ENCODE measurements around the gene NUDT21.

Gene NUDT21

GRCh38 chr16:56424791-56425438 lies 26.2 kb downstream of the NUDT21 start:
- peak; percentile 55 for DNase-seq (ENCODE audit: extremely low read depth, insufficient read length)
- H3K36me3 ChIP-seq (ENCODE audit: control insufficient read depth, insufficient read depth, low read length): 0 out of 2 replicates have a peak, but pooled peaks cover 2% of the 10 kb centered on the region
- peak overlapping the region; percentile 91 for H3K4me3 ChIP-seq (replicated peaks; ENCODE audit: low read depth, low read length)
- no peaks in the 10 kb centered on the region for H3K27me3 ChIP-seq (replicated peaks; ENCODE audit: control insufficient read depth, insufficient read depth, low read length)
- TF ChIP-seq CTCF (IDR thresholded peaks at IDR 0.05; ENCODE audit: insufficient read depth, low read length, poor library complexity, severe bottlenecking): no peak

- no peak for DNase-seq (ENCODE audit: extremely low read depth, insufficient read length)
- H3K27me3 ChIP-seq (replicated peaks; ENCODE audit: control insufficient read depth, insufficient read depth, low read length): no peaks in the 10 kb centered on the region
- H3K36me3 ChIP-seq (ENCODE audit: control insufficient read depth, insufficient read depth, low read length): no peaks in the 10 kb centered on the region
- TF ChIP-seq CTCF (IDR thresholded peaks at IDR 0.05; ENCODE audit: insufficient read depth, low read length, poor library complexity, severe bottlenecking): no peak
- H3K4me3 ChIP-seq (replicated peaks; ENCODE audit: low read depth, low read length): peak overlapping the region; percentile 91
These were observed 26.7 kb downstream of the NUDT21 start for GRCh38 chr16:56424404-56424764.

GRCh38 chr16:56423584-56424403 lies 27.3 kb downstream of the NUDT21 start:
- no peaks in the 10 kb centered on the region for H3K36me3 ChIP-seq (ENCODE audit: control insufficient read depth, insufficient read depth, low read length)
- H3K4me3 ChIP-seq (replicated peaks; ENCODE audit: low read depth, low read length): peak overlapping the region; percentile 91
- no peak for TF ChIP-seq CTCF (IDR thresholded peaks at IDR 0.05; ENCODE audit: insufficient read depth, low read length, poor library complexity, severe bottlenecking)
- DNase-seq (ENCODE audit: extremely low read depth, insufficient read length): no peak
- no peaks in the 10 kb centered on the region for H3K27me3 ChIP-seq (replicated peaks; ENCODE audit: control insufficient read depth, insufficient read depth, low read length)

GRCh38 chr16:56422896-56423441 lies 28.2 kb downstream of the NUDT21 start:
- peak overlapping the region; percentile 91 for H3K4me3 ChIP-seq (replicated peaks; ENCODE audit: low read depth, low read length)
- no peaks in the 10 kb centered on the region for H3K36me3 ChIP-seq (ENCODE audit: control insufficient read depth, insufficient read depth, low read length)
- no peak for DNase-seq (ENCODE audit: extremely low read depth, insufficient read length)
- H3K27me3 ChIP-seq (replicated peaks; ENCODE audit: control insufficient read depth, insufficient read depth, low read length): no peaks in the 10 kb centered on the region
- no peak for TF ChIP-seq CTCF (IDR thresholded peaks at IDR 0.05; ENCODE audit: insufficient read depth, low read length, poor library complexity, severe bottlenecking)

- TF ChIP-seq CTCF (IDR thresholded peaks at IDR 0.05; ENCODE audit: insufficient read depth, low read length, poor library complexity, severe bottlenecking): no peak
- Histone ChIP-seq H3K4me3 (replicated peaks; ENCODE audit: low read depth, low read length) (peak overlapping the region; percentile 91), H3K27me3 (replicated peaks; ENCODE audit: control insufficient read depth, insufficient read depth, low read length) (no peaks in the 10 kb centered on the region), H3K36me3 (ENCODE audit: control insufficient read depth, insufficient read depth, low read length) (no peaks in the 10 kb centered on the region)
- DNase-seq (ENCODE audit: extremely low read depth, insufficient read length): no peak
These were observed 29.0 kb downstream of the NUDT21 start for GRCh38 chr16:56421976-56422669.
